ENCODE measurements around the gene CD58. TPM values are rescaled to one million over a fixed set of nuclear protein-coding genes. Genes with fewer than 3 reads are reported as not detected.

Gene CD58
- total RNA-seq, 1 donor = 13.8 TPM

DNA sequence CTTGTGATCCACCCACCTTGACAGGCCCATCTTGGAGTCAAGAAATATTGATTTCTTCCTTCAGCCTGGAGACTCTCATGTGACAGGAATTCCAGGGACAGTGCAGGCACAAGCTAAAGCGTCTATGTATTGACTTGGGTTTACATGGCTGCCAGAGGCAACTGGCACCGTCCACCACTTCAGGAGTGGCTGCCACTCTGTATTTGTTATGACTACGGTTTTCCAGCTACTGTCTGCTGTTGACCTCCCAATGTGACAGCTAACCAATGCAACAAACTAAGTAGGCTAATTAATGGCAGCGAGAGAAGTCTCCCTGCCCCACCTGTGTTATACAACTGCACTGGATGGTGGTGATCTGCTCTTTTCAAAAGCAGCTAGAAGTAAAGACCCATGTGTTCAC lies 56.9 kb downstream of the CD58 start:
- no peak for DNase-seq (ENCODE audit: low read depth)
- TF ChIP-seq, protein P1, sequence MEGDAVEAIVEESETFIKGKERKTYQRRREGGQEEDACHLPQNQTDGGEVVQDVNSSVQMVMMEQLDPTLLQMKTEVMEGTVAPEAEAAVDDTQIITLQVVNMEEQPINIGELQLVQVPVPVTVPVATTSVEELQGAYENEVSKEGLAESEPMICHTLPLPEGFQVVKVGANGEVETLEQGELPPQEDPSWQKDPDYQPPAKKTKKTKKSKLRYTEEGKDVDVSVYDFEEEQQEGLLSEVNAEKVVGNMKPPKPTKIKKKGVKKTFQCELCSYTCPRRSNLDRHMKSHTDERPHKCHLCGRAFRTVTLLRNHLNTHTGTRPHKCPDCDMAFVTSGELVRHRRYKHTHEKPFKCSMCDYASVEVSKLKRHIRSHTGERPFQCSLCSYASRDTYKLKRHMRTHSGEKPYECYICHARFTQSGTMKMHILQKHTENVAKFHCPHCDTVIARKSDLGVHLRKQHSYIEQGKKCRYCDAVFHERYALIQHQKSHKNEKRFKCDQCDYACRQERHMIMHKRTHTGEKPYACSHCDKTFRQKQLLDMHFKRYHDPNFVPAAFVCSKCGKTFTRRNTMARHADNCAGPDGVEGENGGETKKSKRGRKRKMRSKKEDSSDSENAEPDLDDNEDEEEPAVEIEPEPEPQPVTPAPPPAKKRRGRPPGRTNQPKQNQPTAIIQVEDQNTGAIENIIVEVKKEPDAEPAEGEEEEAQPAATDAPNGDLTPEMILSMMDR (IDR thresholded peaks at IDR 0.05; ENCODE audit: insufficient read depth, low read depth, low read length) = no peak
- H3K4me3 ChIP-seq (ENCODE audit: low read depth, low read length) = no peak overlapping the region

DNA sequence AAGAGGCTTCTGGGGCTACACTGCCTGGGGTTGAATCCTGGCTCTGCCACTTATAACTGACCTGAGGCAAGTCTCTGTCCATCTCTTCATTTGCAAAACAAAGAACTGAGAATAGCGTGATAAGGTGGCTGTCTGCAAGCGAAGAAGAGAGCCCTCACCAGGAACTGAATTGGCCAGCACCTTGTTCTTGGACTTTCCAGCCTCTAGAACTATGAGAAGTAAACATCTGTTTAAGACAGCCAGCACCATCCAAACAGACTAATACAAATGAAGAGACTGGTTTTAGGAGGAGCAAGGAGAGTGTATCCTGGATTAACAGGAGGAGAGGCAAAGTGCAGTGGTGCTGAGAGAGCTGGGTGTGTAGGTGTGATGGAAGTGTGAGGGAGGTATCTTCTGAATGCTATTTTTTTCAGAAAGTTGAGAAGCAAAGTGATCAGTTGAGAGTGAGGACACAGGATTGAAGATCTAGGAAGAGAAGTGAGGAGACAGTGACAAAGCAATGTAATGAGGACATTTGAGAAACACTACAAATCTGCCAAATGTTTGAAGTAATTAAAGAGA lies 59.3 kb downstream of the CD58 start:
- TF ChIP-seq, protein P1 (IDR thresholded peaks at IDR 0.05; ENCODE audit: insufficient read depth, low read depth, low read length) = no peak
- no peak overlapping the region for H3K4me3 ChIP-seq (ENCODE audit: low read depth, low read length)
- no peak for DNase-seq (ENCODE audit: low read depth)

DNA sequence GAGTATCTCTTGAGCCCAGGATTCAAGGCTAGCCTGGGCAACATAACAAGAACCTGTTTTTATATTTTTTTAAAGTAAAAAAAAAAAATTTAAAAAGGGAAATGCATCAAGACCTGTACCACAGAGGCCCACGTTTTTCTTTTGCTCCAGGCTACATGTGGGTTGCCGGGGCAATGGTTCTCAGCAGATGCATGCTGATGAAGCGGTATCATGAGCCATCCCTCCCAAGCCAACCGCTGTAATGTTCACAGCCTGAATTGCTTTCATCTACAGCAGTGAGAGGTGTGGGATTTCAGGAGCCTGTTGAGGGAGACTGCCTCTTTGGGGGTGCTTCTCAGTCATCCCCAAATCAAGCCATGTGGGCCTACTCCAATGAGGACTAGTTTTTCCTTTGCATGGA lies 60.5 kb downstream of the CD58 start:
- no peak overlapping the region for H3K4me3 ChIP-seq (ENCODE audit: low read depth, low read length)
- TF ChIP-seq, protein P1 (IDR thresholded peaks at IDR 0.05; ENCODE audit: insufficient read depth, low read depth, low read length) = no peak
- no peak for DNase-seq (ENCODE audit: low read depth)

DNA sequence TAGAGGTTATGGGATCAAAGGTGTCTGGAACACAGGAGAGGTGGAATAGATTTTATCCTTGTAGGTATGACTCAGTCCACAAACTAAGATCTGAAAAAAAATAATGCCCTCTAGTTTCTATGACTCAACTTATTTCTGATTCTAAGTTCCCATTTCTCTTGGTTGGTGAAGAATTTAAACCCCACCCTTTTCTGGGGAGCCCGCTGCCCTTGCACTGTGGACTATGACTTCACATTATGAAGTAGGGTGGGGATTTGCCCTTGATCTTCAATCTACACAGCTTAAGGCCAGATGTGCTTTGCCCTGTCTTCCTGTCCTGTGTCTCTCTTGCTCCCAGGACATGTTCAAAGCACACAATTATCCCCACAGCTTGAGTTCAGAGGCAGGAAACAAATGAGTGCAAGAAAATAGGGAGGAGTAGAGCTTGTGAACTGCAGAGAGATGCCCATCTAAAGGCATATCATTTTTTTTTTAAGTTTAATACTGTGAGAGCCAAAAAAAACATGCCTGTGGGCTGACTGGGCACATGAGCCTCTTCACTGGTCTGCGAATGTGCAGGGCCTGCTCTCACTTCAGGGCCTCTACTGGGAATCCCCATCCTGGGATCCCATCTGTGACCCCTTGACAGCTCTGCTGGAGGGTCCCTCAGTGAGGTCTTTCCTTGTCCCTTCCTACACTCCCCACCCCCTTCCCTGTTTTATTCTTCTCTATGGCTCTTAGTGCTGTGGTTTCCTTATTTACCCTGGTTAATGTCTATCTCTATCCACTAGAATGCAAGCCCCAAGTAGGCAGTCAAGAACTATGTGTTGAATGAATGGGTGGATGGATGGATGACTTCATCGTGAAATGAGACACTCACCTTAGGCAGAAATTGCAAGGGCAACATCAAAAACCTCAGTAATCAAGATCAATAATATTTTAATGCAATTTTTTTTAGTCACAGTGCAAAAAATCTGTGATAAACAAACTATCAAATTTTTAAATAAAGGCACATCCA lies 61.5 kb downstream of the CD58 start:
- DNase-seq (ENCODE audit: low read depth) = peak; percentile 55
- TF ChIP-seq, protein P1 (IDR thresholded peaks at IDR 0.05; ENCODE audit: insufficient read depth, low read depth, low read length) = no peak
- no peak overlapping the region for H3K4me3 ChIP-seq (ENCODE audit: low read depth, low read length)

DNA sequence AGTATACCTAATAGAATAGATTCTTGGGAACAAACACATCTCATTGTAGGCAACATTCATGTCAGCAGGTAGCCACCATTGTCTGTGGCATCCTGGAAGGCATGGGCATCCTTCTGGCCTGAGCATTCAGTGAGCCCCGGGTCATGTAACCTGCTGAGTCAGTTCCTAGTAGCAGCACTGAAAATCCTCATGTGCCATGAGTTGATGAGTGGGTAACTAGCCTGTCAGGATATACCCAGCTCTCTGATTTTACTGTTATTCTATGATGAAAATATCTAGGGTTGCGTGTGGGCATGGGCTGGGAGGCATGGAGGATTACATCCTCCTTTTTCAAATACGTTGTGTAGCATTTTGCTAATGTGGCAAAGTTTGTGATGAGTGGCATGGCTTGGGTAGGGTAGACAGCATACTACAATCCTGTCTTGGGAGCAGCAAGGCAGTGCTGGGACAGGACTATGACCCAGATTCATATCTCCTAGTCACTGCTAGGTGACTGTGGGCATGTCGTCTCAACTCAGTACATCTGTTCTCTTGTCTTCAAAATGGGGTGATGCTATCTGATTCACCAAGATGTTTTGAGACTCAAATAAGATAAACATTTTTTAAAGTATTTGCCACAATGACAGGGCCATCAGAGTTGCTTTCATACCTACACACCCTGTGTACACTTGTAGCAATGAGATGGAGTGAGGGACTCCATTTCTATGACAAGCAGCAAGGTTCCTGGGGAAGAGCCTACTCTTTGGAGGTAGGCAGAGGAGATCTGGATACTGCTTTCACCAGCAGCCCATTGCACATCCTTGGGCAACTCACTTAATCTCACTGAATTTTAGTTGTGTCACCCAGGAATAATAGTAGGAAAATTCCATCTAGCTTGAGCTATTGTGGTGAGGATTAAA lies 62.5 kb downstream of the CD58 start:
- no peak overlapping the region for H3K4me3 ChIP-seq (ENCODE audit: low read depth, low read length)
- TF ChIP-seq, protein P1 (IDR thresholded peaks at IDR 0.05; ENCODE audit: insufficient read depth, low read depth, low read length) = no peak
- DNase-seq (ENCODE audit: low read depth) = no peak

DNA sequence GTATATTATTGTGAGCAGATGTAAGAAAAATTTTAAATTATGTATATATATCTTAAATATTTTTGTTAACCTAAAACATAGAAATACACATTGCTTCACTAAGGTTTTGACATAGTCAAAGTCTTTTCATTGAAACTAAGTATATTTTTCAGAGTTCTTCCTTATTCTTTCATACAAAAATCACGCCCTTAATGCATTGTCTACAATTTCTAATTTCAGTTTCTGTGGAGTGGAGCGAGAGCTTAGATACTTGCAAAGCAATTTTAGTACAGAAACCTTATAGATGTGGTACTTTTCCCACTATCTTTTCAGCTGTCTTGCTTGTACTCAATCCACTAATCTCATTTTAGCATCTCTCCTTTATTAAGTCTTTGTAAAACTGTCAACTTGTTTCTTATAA lies 63.2 kb downstream of the CD58 start:
- no peak for DNase-seq (ENCODE audit: low read depth)
- H3K4me3 ChIP-seq (ENCODE audit: low read depth, low read length) = no peak overlapping the region
- TF ChIP-seq, protein P1 (IDR thresholded peaks at IDR 0.05; ENCODE audit: insufficient read depth, low read depth, low read length) = no peak
